SK-N-SH treated with all-trans-retinoic acid at 6 μM for 48 hours (cell line): ENCODE results near the gene OLAH.

Experiments used
- ATAC-seq: fragments of 200-7000 bp; cut with Tn5 transposase; 3 replicates; pipeline ENCODE4 v1.9.1; 2020; ENCODE audit warnings: mild to moderate bottlenecking, moderate library complexity
- ARNTL ChIP-seq: fragments of 450-650 bp; formaldehyde crosslinking; IDR thresholded peaks from 2 replicates; pipeline ENCODE4 v1.5.0; 2020; ENCODE audit warnings: low read depth, mild to moderate bottlenecking, moderate library complexity, borderline replicate concordance
- BACH2 ChIP-seq: fragments of 250-450 bp; sonication (Bioruptor Pico); IDR thresholded peaks from 2 replicates; pipeline ENCODE4 v1.9.0; 2021; ENCODE audit warnings: mild to moderate bottlenecking, borderline replicate concordance
- CSDC2 ChIP-seq: fragments of 250-450 bp; sonication (Bioruptor Pico); IDR thresholded peaks from 2 replicates; pipeline ENCODE4 v1.5.0; 2020; ENCODE audit warnings: mild to moderate bottlenecking, moderate library complexity
- ESRRG ChIP-seq: fragments of 250-450 bp; sonication (Bioruptor Pico); IDR thresholded peaks from 2 replicates; pipeline ENCODE4 v1.6.1; 2021; ENCODE audit warnings: mild to moderate bottlenecking
- GLIS3 ChIP-seq: fragments of 250-450 bp; sonication (Bioruptor Pico); IDR thresholded peaks from 2 replicates; pipeline ENCODE4 v1.5.0; 2020; ENCODE audit warnings: mild to moderate bottlenecking, moderate library complexity
- ISL1 ChIP-seq: fragments of 250-450 bp; sonication (Bioruptor Pico); IDR thresholded peaks from 2 replicates; pipeline ENCODE4 v2.1.2; 2022; ENCODE audit warnings: mild to moderate bottlenecking, moderate library complexity
- OSR1 ChIP-seq: fragments of 250-450 bp; sonication (Bioruptor Pico); IDR thresholded peaks from 2 replicates; pipeline ENCODE4 v1.8.0; 2022; ENCODE audit warnings: moderate library complexity, mild to moderate bottlenecking, inconsistent platforms
- PPARA ChIP-seq: fragments of 250-450 bp; sonication (Bioruptor Pico); IDR thresholded peaks from 2 replicates; pipeline ENCODE4 v1.5.0; 2020; ENCODE audit warnings: mild to moderate bottlenecking, borderline replicate concordance
- RARB ChIP-seq: fragments of 250-450 bp; sonication (Bioruptor Pico); IDR thresholded peaks from 2 replicates; pipeline ENCODE4 v1.8.0; 2021; ENCODE audit warnings: mild to moderate bottlenecking, moderate library complexity
- SNAI2 ChIP-seq: fragments of 250-450 bp; sonication (Bioruptor Pico); IDR thresholded peaks from 2 replicates; pipeline ENCODE4 v1.5.0; 2020; ENCODE audit warnings: mild to moderate bottlenecking, moderate library complexity
- TCF4 ChIP-seq: fragments of 250-450 bp; sonication (Bioruptor Pico); IDR thresholded peaks from 2 replicates; pipeline ENCODE4 v1.8.0; 2021; ENCODE audit warnings: mild to moderate bottlenecking, moderate library complexity, borderline replicate concordance
- TOX ChIP-seq: fragments of 250-450 bp; sonication (Bioruptor Pico); IDR thresholded peaks from 2 replicates; pipeline ENCODE4 v1.8.0; 2021; ENCODE audit warnings: mild to moderate bottlenecking, moderate library complexity, borderline replicate concordance
- ZFP3 ChIP-seq: fragments of 250-450 bp; sonication (Bioruptor Pico); IDR thresholded peaks from 2 replicates; pipeline ENCODE4 v1.5.0; 2020; ENCODE audit warnings: mild to moderate bottlenecking, moderate library complexity
- ZFP30 ChIP-seq: fragments of 450-650 bp; formaldehyde crosslinking; IDR thresholded peaks from 2 replicates; pipeline ENCODE4 v1.5.0; 2022; ENCODE audit warnings: mild to moderate bottlenecking, moderate library complexity
- ZNF565 ChIP-seq: fragments of 450-650 bp; formaldehyde crosslinking; conservative IDR thresholded peaks from 2 replicates; pipeline ENCODE4 v1.5.0; 2020; ENCODE audit warnings: low read depth, mild to moderate bottlenecking, moderate library complexity
- ZNF70 ChIP-seq: fragments of 450-650 bp; formaldehyde crosslinking; IDR thresholded peaks from 2 replicates; pipeline ENCODE4 v1.5.0; 2020; ENCODE audit warnings: mild to moderate bottlenecking, moderate library complexity
- ZNF8 ChIP-seq: fragments of 450-650 bp; formaldehyde crosslinking; IDR thresholded peaks from 2 replicates; pipeline ENCODE4 v1.5.0; 2020; ENCODE audit warnings: mild to moderate bottlenecking, moderate library complexity
- TF ChIP-seq, protein P1 (sequence below): fragments of 250-450 bp; sonication (Bioruptor Pico); IDR thresholded peaks from 2 replicates; pipeline ENCODE4 v1.5.1; 2021; ENCODE audit warnings: mild to moderate bottlenecking, moderate library complexity
- TF ChIP-seq, protein P2 (sequence below): fragments of 250-450 bp; sonication (Bioruptor Pico); IDR thresholded peaks from 2 replicates; pipeline ENCODE4 v1.8.0; 2020; ENCODE audit warnings: mild to moderate bottlenecking, moderate library complexity, borderline replicate concordance
- TF ChIP-seq, protein P3 (sequence below): fragments of 250-450 bp; sonication (Bioruptor Pico); IDR thresholded peaks from 2 replicates; pipeline ENCODE4 v1.5.1; 2020; ENCODE audit warnings: low read depth, mild to moderate bottlenecking, moderate library complexity
- TF ChIP-seq, protein P4 (sequence below): fragments of 250-450 bp; sonication (Bioruptor Pico); IDR thresholded peaks from 2 replicates; pipeline ENCODE4 v1.5.0; 2020; ENCODE audit warnings: mild to moderate bottlenecking, moderate library complexity

Gene OLAH

DNA sequence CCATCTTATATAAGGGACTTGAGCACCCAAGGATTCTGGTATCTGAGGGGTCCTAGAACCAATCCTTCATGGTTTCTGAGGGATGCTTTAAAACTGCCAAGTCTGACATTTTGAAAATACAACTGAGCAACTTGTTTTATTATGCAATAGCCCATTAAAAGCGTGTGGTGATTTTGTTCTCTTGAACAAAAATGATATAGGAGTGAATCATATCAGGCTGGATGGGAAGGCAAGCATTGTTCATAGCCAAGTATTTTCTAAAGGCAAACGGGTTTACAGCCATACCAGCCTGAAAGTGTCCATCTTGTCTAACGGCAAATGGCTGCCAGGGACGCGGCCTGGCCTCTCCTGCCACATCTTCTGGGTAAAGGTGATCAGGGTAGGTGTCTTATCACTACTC lies 76.8 kb downstream of the OLAH start:
- no peak for ATAC-seq
- TF ChIP-seq, protein P1, sequence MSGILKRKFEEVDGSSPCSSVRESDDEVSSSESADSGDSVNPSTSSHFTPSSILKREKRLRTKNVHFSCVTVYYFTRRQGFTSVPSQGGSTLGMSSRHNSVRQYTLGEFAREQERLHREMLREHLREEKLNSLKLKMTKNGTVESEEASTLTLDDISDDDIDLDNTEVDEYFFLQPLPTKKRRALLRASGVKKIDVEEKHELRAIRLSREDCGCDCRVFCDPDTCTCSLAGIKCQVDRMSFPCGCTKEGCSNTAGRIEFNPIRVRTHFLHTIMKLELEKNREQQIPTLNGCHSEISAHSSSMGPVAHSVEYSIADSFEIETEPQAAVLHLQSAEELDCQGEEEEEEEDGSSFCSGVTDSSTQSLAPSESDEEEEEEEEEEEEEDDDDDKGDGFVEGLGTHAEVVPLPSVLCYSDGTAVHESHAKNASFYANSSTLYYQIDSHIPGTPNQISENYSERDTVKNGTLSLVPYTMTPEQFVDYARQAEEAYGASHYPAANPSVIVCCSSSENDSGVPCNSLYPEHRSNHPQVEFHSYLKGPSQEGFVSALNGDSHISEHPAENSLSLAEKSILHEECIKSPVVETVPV (CRISPR knock-in tag) = no peak
- TF ChIP-seq PPARA (CRISPR knock-in tag) (no peak), ZFP3 (CRISPR knock-in tag) (no peak), ZNF70 (CRISPR knock-in tag) (no peak), ISL1 (CRISPR knock-in tag) (no peak), TCF4 (CRISPR knock-in tag) (no peak), ARNTL (CRISPR knock-in tag) (no peak), TOX (CRISPR knock-in tag) (no peak), ESRRG (no peak), RARB (no peak), ZNF8 (CRISPR knock-in tag) (no peak), GLIS3 (CRISPR knock-in tag) (no peak), ZFP30 (CRISPR knock-in tag) (no peak), ZNF565 (no peak)
- TF ChIP-seq, protein P2, sequence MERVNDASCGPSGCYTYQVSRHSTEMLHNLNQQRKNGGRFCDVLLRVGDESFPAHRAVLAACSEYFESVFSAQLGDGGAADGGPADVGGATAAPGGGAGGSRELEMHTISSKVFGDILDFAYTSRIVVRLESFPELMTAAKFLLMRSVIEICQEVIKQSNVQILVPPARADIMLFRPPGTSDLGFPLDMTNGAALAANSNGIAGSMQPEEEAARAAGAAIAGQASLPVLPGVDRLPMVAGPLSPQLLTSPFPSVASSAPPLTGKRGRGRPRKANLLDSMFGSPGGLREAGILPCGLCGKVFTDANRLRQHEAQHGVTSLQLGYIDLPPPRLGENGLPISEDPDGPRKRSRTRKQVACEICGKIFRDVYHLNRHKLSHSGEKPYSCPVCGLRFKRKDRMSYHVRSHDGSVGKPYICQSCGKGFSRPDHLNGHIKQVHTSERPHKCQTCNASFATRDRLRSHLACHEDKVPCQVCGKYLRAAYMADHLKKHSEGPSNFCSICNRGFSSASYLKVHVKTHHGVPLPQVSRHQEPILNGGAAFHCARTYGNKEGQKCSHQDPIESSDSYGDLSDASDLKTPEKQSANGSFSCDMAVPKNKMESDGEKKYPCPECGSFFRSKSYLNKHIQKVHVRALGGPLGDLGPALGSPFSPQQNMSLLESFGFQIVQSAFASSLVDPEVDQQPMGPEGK (CRISPR knock-in tag) = no peak
- TF ChIP-seq, protein P3, sequence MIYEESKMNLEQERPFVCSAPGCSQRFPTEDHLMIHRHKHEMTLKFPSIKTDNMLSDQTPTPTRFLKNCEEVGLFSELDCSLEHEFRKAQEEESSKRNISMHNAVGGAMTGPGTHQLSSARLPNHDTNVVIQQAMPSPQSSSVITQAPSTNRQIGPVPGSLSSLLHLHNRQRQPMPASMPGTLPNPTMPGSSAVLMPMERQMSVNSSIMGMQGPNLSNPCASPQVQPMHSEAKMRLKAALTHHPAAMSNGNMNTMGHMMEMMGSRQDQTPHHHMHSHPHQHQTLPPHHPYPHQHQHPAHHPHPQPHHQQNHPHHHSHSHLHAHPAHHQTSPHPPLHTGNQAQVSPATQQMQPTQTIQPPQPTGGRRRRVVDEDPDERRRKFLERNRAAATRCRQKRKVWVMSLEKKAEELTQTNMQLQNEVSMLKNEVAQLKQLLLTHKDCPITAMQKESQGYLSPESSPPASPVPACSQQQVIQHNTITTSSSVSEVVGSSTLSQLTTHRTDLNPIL (CRISPR knock-in tag) = no peak
- TF ChIP-seq, protein P4, sequence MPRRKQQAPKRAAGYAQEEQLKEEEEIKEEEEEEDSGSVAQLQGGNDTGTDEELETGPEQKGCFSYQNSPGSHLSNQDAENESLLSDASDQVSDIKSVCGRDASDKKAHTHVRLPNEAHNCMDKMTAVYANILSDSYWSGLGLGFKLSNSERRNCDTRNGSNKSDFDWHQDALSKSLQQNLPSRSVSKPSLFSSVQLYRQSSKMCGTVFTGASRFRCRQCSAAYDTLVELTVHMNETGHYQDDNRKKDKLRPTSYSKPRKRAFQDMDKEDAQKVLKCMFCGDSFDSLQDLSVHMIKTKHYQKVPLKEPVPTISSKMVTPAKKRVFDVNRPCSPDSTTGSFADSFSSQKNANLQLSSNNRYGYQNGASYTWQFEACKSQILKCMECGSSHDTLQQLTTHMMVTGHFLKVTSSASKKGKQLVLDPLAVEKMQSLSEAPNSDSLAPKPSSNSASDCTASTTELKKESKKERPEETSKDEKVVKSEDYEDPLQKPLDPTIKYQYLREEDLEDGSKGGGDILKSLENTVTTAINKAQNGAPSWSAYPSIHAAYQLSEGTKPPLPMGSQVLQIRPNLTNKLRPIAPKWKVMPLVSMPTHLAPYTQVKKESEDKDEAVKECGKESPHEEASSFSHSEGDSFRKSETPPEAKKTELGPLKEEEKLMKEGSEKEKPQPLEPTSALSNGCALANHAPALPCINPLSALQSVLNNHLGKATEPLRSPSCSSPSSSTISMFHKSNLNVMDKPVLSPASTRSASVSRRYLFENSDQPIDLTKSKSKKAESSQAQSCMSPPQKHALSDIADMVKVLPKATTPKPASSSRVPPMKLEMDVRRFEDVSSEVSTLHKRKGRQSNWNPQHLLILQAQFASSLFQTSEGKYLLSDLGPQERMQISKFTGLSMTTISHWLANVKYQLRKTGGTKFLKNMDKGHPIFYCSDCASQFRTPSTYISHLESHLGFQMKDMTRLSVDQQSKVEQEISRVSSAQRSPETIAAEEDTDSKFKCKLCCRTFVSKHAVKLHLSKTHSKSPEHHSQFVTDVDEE = no peak

DNA sequence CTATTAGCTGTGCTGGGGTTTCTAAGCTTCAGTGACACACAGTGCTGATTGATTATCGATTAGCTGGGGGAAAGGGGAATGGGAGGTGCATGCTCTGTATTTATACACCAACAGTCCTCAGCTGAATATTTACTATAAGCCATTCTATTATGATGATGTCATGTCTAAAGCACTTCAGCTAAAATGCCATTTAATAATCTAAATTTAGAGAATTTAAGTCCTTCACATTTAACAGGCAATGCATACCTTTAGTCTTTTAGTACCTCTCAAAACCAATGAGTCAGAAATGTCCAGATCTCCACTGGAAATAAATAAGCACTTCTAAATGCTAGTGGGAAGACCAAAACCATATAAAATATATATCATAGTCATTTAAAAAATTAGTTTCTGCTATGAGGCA lies 78.0 kb downstream of the OLAH start:
- no peak; the same call in 1 of the 3 replicates for ATAC-seq

DNA sequence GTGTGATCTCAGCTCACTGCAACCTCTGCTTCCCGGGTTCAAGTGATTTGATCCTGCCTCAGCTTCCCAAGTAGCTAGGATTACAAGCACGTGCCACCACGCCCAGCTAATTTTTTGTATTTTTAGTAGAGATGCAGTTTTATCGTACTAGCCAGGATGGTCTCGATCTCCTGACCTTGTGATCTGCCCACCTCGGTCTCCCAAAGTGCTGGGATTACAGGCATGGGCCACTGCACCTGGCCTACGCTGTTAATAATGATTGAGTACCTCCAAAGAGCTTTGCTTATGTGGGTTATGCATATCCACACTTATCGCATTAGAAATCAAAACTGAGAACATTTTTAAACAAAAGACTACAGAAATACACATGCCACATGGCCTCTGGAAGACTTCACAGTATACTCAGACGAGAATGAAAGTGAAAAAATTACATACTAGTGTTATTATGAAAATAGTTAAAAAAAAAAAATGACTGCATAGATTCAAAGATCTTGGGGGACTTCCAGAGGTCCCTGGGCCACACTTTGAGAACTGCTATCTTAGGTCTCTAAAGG lies 78.8 kb downstream of the OLAH start:
- no peak for ATAC-seq
- TF ChIP-seq ZNF565 (no peak), ZFP30 (CRISPR knock-in tag) (no peak), ISL1 (CRISPR knock-in tag) (no peak), ZFP3 (CRISPR knock-in tag) (no peak), TCF4 (CRISPR knock-in tag) (no peak), ARNTL (CRISPR knock-in tag) (no peak), BACH2 (no peak), ZNF8 (CRISPR knock-in tag) (no peak), PPARA (CRISPR knock-in tag) (no peak), CSDC2 (CRISPR knock-in tag) (no peak), ESRRG (no peak), SNAI2 (CRISPR knock-in tag) (no peak)
- TF ChIP-seq, protein P3 (CRISPR knock-in tag) = no peak
- TF ChIP-seq, protein P2 (CRISPR knock-in tag) = no peak

More for the DNA sequence above, 78.0 kb downstream of the OLAH start:
- TF ChIP-seq ISL1 (CRISPR knock-in tag) (peak; percentile 68), OSR1 (CRISPR knock-in tag) (no peak), BACH2 (no peak), ZFP3 (CRISPR knock-in tag) (no peak)
- TF ChIP-seq, protein P3 (CRISPR knock-in tag) = 0 out of 2 replicates have a peak, but pooled peaks have one; percentile 41
- TF ChIP-seq, all 23 proteins: peak for 2
